HFFc6 (cell line): ENCODE results near the gene CD79A. TPM values are rescaled to one million over a fixed set of nuclear protein-coding genes. Genes with fewer than 3 reads are reported as not detected.

Experiments used
- DNase-seq: peaks from one replicate; pipeline ENCODE4 v3.0.0-alpha.2; 2018
- H3K27ac Mint-ChIP-seq: 2 replicates; pipeline ENCODE4 v1.8.0; 2020; ENCODE audit warnings: mild to moderate bottlenecking, mixed read lengths
- H3K27me3 Mint-ChIP-seq: 2 replicates; pipeline ENCODE4 v1.8.0; 2021; ENCODE audit warnings: mild to moderate bottlenecking, moderate library complexity, mixed read lengths; ENCODE audit not compliant: insufficient read depth
- H3K36me3 Mint-ChIP-seq: 2 replicates; pipeline ENCODE4 v1.8.0; 2021; ENCODE audit warnings: low read depth, mixed read lengths
- H3K4me1 Mint-ChIP-seq: 2 replicates; pipeline ENCODE4 v1.8.0; 2020; ENCODE audit warnings: low read depth, mixed read lengths
- H3K4me3 Mint-ChIP-seq: 2 replicates; pipeline ENCODE4 v1.8.0; 2020; ENCODE audit warnings: mild to moderate bottlenecking, moderate library complexity, mixed read lengths
- H3K9me3 Mint-ChIP-seq: 2 replicates; pipeline ENCODE4 v1.8.0; 2020; ENCODE audit warnings: mild to moderate bottlenecking, mixed read lengths
- total RNA-seq, 6 experiments: library from RNA; stranded (reverse); fragmentation: NEBNext Ultra II Directional; extraction: Animal tissue kit (Norgen Biotek cat#: 25700); gene quantifications; 2 replicates in 1 of 6; 3 replicates in 5 of 6; pipeline ENCODE4 v1.2.3, GENCODE V29; 2021
- TF ChIP-seq, protein P1 (sequence below): fragments of 200-600 bp; sonication (generic); IDR thresholded peaks from 2 replicates; pipeline ENCODE4 v1.5.0; 2021; ENCODE audit warnings: antibody characterized with exemption, mild to moderate bottlenecking

CD79A gene
- total RNA-seq, 6 experiments from 2014 or later: 0.23 to 0.62 (median 0.35) TPM; not detected in 2

DNA sequence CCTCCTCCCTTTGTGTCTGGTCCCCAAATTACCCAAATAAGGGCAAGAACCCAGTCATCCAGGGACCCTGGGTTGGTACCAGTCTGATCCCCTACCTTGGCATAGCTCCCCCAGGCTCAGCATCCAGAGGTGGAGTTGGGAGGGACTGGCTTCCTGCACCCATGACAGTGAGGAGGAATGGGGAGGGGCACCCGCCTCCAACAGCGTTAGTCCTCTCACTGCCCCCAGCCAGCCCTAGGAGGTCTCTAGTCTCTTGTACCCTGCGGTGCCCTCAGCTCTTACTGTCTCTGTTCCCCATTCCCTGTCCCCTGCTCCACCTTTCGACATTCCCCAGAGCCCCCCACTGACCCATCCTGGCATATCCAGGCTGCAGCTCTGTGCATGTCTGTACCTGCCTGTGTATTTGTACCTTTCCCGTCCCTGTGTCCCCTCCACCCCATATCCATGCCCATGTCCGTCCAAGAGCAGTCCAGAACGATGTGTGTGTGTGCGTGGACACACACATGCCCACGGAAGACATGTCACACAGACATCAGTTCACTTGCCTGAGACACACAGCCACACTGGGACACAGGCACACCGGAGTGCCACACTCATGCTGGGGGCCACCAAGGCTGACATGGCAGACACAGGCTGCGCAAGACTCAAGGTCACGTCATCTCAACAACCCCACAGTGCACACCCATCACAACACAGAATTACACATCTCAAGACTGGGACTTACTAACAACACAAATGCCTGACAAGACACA is 33.3 kb downstream of the CD79A start:
- DNase-seq: no peak
- Mint-ChIP-seq H3K36me3 (peaks cover 10% of the 10 kb centered on the region; the same call in 1 of the 2 replicates), H3K9me3 (no peaks in the 10 kb centered on the region), H3K27me3 (peaks cover 32% of the 10 kb centered on the region), H3K4me1 (no peaks in the 10 kb centered on the region), H3K4me3 (no peak overlapping the region), H3K27ac (no peak overlapping the region)
- TF ChIP-seq, protein P1, sequence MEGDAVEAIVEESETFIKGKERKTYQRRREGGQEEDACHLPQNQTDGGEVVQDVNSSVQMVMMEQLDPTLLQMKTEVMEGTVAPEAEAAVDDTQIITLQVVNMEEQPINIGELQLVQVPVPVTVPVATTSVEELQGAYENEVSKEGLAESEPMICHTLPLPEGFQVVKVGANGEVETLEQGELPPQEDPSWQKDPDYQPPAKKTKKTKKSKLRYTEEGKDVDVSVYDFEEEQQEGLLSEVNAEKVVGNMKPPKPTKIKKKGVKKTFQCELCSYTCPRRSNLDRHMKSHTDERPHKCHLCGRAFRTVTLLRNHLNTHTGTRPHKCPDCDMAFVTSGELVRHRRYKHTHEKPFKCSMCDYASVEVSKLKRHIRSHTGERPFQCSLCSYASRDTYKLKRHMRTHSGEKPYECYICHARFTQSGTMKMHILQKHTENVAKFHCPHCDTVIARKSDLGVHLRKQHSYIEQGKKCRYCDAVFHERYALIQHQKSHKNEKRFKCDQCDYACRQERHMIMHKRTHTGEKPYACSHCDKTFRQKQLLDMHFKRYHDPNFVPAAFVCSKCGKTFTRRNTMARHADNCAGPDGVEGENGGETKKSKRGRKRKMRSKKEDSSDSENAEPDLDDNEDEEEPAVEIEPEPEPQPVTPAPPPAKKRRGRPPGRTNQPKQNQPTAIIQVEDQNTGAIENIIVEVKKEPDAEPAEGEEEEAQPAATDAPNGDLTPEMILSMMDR: no peak

DNA sequence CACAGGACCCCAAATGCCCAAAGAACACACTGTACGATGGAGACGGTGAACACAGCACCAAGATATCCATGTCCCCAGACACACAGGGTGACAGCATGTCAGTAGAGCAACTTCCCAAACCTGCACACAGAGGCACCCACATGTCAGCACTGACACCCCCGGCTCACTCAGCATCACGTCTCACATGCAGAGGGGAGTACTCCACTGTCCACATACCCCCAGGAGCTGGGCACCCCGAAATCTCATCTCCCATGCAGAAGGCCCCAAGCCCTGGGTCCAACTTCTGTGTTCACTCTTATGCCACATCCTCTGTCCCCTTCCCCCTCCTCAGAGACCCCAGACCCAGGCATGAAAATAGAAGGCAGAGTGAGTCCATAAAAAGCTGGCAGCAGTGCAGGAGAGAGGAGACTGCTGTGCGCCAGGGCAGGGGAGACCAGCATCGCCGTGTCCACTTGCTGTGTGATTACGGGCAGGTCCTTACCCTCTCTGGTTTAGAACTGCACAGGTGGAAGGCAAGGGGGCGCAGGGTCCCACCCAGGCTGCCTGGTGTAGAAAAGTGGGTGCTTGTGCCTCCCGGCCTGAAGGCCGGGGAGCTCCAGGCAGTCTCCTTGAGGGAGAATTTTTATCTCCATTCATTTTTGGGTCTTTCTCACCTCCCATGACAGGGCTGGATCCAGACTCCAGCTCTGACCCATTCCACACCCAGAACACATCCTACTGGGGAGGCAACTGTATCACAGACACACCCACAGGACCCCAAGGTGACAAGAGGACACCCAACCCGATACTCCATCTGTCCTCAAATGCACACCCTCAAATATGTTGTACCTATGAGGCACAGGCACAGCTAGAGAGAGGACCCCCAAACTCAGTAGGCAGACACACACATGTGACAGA is 34.2 kb downstream of the CD79A start:
- no peaks in the 10 kb centered on the region for H3K4me1 Mint-ChIP-seq
- H3K4me3 Mint-ChIP-seq: no peak overlapping the region
- H3K9me3 Mint-ChIP-seq: no peaks in the 10 kb centered on the region
- peaks cover 5% of the 10 kb centered on the region; the same call in 1 of the 2 replicates for H3K36me3 Mint-ChIP-seq
- DNase-seq: no peak
- TF ChIP-seq, protein P1: no peak
- H3K27me3 Mint-ChIP-seq: peaks cover 32% of the 10 kb centered on the region
- no peak overlapping the region for H3K27ac Mint-ChIP-seq

DNA sequence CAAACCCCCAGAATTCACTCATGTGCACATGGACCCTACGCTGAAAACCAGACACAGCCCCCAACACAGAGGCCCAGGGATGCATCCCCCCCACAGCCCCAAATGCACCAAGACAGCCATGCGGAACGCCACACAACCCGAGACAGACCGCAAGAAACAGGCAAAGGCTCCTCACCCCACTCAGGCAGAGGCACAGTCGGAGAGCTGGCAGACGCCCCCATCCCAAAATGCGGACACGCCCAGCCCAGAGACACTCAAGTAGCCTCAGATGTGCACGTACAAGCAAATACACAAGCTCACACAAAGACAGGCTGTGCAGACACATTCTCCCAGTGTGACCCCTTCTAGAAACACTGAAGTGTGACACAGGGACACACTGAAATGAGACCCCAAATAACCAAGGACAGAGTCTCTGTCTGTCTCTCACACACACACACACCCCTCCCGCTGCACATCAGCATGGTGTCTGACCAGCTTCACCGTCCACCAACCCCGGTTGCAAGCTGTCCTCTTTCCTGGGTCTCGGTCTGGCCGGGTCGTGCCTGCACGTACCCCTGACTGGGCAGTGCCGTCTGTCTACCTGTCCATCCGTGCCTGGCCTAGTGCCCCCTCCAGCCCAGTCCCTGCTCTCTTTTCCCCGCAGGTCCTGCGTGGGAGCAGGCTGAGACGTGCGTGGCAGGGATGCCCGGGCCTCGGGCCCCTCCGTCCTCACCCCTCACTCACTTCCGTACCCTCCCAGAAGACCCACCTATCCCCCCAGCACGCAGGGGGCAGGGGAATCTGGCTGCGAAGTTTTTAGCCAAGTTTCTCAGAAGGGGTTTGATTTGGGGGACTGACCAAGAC is 35.0 kb downstream of the CD79A start:
- Mint-ChIP-seq H3K27ac (no peak overlapping the region), H3K36me3 (no peaks in the 10 kb centered on the region; the same call in 1 of the 2 replicates), H3K9me3 (no peaks in the 10 kb centered on the region), H3K27me3 (peaks cover 32% of the 10 kb centered on the region), H3K4me1 (no peaks in the 10 kb centered on the region), H3K4me3 (no peak overlapping the region)
- TF ChIP-seq, protein P1: no peak
- no peak for DNase-seq

DNA sequence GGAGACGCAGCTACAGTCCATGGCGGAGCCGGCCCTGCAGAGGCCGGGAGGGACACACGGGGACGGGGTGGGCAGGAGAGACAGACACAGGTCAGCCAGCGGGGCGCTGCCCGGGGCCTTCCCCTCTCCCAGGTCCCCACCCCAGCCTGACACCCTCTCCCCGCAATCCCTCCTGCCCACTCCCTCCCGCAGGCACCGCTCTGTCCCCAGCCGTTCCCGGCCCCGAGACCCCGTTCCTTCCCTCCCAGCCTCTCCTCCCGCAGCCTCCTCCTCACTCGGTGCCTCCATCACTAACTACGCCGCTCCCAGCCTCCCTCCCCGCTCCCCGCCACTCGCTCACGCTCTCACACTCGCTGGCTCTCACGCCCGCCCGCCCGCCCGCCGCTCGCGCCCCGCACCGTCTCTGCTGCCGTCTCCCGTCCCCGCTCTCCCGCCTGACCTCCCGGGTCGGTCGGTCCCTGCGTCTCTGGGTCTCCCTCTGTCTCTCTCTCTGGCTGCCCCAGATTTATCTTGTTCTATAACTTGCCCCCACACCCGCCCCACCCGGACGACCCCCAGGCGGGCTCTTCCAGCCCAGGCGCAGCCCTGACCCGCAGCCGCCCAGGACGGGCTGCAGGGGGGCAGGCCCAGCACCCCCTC is 35.9 kb downstream of the CD79A start:
- Mint-ChIP-seq H3K36me3 (no peaks in the 10 kb centered on the region), H3K4me3 (no peak overlapping the region), H3K27me3 (peaks cover 32% of the 10 kb centered on the region), H3K9me3 (no peaks in the 10 kb centered on the region), H3K27ac (no peak overlapping the region), H3K4me1 (no peaks in the 10 kb centered on the region)
- no peak for DNase-seq
- TF ChIP-seq, protein P1: no peak
